ENCODE results near the gene OR5T3. TPM values are rescaled to one million over a fixed set of nuclear protein-coding genes. Genes with fewer than 3 reads are reported as not detected.

Gene OR5T3
- total and polyA plus RNA-seq, 2 of the 8 experiments (the other 6 are each of a cell fraction or from before 2014, with no cell fraction given), result not detected

DNA sequence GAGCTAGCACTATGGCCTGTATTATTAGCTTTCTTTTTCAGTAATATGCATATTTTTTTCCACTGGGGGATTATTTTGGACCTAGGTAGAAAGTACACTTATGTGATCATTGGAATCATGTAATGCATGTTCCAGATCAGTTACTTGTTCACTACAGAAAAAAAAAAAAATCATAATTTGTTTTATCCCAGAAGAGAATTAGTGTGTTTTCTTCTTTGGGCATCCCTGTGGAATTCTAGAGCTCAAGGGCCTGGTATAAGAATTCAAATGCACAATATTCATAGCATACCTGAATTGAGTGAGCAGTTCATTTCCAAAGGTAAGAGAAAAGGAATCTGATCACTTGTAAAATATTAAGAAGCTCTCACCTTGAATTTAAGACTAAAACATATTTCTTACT is 21.8 kb downstream of the OR5T3 start, which contains the start of gene OR5T1:
Gene OR5T1 (plus strand): TSS at position 301 of the 400 bp plus-strand sequence. CDS start 1,485 bp downstream, outside the sequence.
- DNase-seq (ENCODE audit: low read depth in 1 of 2, low spot score in 2 of 2) (no peak), FAIRE-seq (no peak)
- H3K4ac ChIP-seq (replicated peaks; ENCODE audit: insufficient read length, low read depth, low read length), result no peak within 1 kb of the TSS
- no peak within 1 kb of the TSS for H4K91ac ChIP-seq (replicated peaks; ENCODE audit: insufficient read length, low read length)
- H2BK120ac ChIP-seq (replicated peaks; ENCODE audit: low read depth, low read length), result no peak within 1 kb of the TSS
- H3K4me3 ChIP-seq (ENCODE audit: extremely low read depth in 1 of 4, insufficient read depth in 2 of 4, low read depth in 3 of 4, low read length in 4 of 4), result no peak within 1 kb of the TSS
- H3K79me2 ChIP-seq (ENCODE audit: control insufficient read depth in 1 of 2, insufficient read depth in 2 of 2, low read length in 2 of 2), result no peaks in the 10 kb centered on the region
- H3K18ac ChIP-seq (ENCODE audit: extremely low read depth, low read length), result no peak within 1 kb of the TSS
- H2AK5ac ChIP-seq (ENCODE audit: low read depth, low read length), result no peak within 1 kb of the TSS
- no peak within 1 kb of the TSS for H2BK20ac ChIP-seq (ENCODE audit: low read length)
- no peak within 1 kb of the TSS for H3K56ac ChIP-seq (replicated peaks; ENCODE audit: insufficient read length, low read depth, low read length)
- ChIA-PET POLR2A (ENCODE audit: partially characterized antibody) (no interaction called here), CTCF (ENCODE audit: partially characterized antibody) (interaction anchor here (0.7 kb wide), 1 partner anchor 509 kb away, joined by 3 read pairs; no protein-coding TSS in a partner anchor)
- no peaks in the 10 kb centered on the region for H3K36me3 ChIP-seq (ENCODE audit: control insufficient read depth in 2 of 4, insufficient read depth in 4 of 4, low read length in 3 of 4)
- H2AFZ ChIP-seq (ENCODE audit: low read length), result no peak within 1 kb of the TSS
- no peak within 1 kb of the TSS for H3K9ac ChIP-seq (replicated peaks in 1 of 4; ENCODE audit: extremely low read depth in 1 of 4, low read depth in 3 of 4, low read length in 3 of 4)
- H3K23me2 ChIP-seq (ENCODE audit: low read depth, low read length), result no peaks in the 10 kb centered on the region; the same call in 1 of the 2 replicates
- no peaks in the 10 kb centered on the region for H4K20me1 ChIP-seq (replicated peaks in 1 of 2; ENCODE audit: control insufficient read depth in 1 of 2, insufficient read depth in 2 of 2, low read length in 2 of 2)
- no peak within 1 kb of the TSS for H4K5ac ChIP-seq (ENCODE audit: insufficient read length, low read depth, low read length)
- no peak within 1 kb of the TSS for H3K4me2 ChIP-seq (ENCODE audit: insufficient read depth in 1 of 2, low read depth in 2 of 2, low read length in 2 of 2)
- no peak within 1 kb of the TSS for H2BK5ac ChIP-seq (ENCODE audit: low read depth, low read length)
- no peak within 1 kb of the TSS for H3K23ac ChIP-seq (ENCODE audit: insufficient read length)
- no peak within 1 kb of the TSS for H3K27ac ChIP-seq (ENCODE audit: low read depth, low read length)
- no peak within 1 kb of the TSS for H4K8ac ChIP-seq (ENCODE audit: extremely low read depth, insufficient read depth, low read length)
- no peak within 1 kb of the TSS for H2BK12ac ChIP-seq (ENCODE audit: low read depth, low read length)
- H3K4me1 ChIP-seq (replicated peaks in 1 of 4; ENCODE audit: control insufficient read depth in 3 of 4, insufficient read depth in 4 of 4, low read length in 3 of 4), result 0 out of 7 replicates have a peak, but pooled peaks cover 0 to 2% (median 0%) of the 10 kb centered on the region in 4 experiments
- H3K27me3 ChIP-seq (replicated peaks in 1 of 4; ENCODE audit: control insufficient read depth in 3 of 4, extremely low read depth in 1 of 4, insufficient read depth in 3 of 4, low read length in 3 of 4), result no peaks in the 10 kb centered on the region
- H3K79me1 ChIP-seq (ENCODE audit: low read depth, low read length), result no peaks in the 10 kb centered on the region
- H3K14ac ChIP-seq (ENCODE audit: insufficient read length), result no peak within 1 kb of the TSS
- H3K9me3 ChIP-seq (ENCODE audit: insufficient read depth in 2 of 2, low read depth in 1 of 2, low read length in 1 of 2), result no peaks in the 10 kb centered on the region
- H2BK15ac ChIP-seq (ENCODE audit: low read length), result no peak within 1 kb of the TSS
- TF ChIP-seq MAFK (IDR thresholded peaks at IDR 0.05; ENCODE audit: low read depth, low read length), result no peak
- TF ChIP-seq RXRA (IDR thresholded peaks at IDR 0.05; ENCODE audit: insufficient read depth, low read depth, low read length), result no peak
- no peak for TF ChIP-seq CHD2 (IDR thresholded peaks at IDR 0.05; ENCODE audit: low read length)
- TF ChIP-seq FOSL1 (IDR thresholded peaks at IDR 0.05; ENCODE audit: insufficient read depth, low read depth, low read length), result no peak

Measured in H1 (cell line).